H54 (cell line): ENCODE data around the gene RBM14.
A peak's percentile ranks its signal among the peaks of the same experiment; 100 is the strongest.
"Not testable (repeated sequence)": the region's sequence is repeated elsewhere in the genome, so short reads cannot be mapped to it uniquely, and the experiment has no call there.

Experiments
- DNase-seq: peaks from one replicate; pipeline ENCODE4 v3.0.0; 2011; ENCODE audit warnings: low spot score, mixed read lengths; ENCODE audit not compliant: insufficient read length
- FAIRE-seq: peaks from 3 replicates; lab custom pipeline; 2011; peaks lifted over from hg19 to GRCh38; lab: Jason Lieb, UNC
- POLR2A ChIP-seq: IDR thresholded peaks from 2 replicates; pipeline ENCODE4 v1.6.1; 2011; ENCODE audit warnings: low read depth, mild to moderate bottlenecking, low read length

Gene RBM14

DNA sequence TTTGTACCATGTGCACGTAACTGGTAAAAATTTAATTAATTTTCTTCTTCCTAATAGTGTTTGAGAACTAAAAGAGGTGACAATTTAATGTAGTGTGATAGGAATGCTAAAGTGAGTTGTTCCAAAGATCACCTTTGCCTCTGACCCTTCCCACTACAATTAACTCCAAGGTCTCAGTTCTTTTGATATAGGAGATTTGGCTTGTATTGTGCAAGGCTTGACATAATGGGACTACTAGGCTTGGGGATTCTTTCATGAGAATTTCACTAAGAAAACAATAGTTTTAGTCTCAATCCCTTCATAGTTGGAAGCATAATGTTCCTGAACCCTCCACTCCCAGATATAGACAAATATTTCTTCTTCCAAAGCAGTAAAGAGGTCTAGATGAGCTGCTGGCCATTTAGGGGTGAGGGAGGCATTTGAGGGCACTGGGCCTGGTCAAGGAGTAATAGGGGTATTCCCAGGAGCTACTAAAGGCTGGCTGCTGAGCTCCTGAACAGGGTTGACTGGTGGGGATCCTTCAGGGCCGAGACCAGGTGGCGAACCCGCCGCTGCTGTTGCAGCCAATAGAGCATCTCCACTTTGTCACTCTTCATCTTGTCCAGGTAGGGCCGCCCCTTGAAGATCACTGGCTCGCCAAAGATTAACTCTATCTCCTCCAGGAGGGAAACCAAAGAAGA lies 26.3 kb upstream of the RBM14 start:
- no peak for FAIRE-seq
- DNase-seq = no peak
- TF ChIP-seq POLR2A = no peak

DNA sequence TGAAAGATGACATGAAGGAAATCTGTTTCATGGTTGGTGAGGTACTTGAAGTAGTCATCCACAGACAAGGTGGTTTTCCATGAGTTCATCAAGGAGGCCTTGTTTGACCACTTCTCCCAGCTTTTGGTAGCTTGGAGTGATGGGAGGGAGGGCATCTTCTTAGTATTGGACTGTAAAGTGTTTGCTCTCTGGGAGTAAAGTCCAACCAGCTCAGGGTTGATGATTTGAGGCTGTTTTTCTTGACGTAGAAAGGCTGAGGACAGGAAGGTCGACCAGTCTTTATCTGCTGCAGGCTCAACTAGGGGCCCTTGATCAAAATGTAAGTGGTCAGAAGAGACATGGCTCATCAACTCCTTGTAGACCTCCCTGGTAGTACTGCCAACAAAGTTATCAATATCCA lies 25.3 kb upstream of the RBM14 start:
- DNase-seq (no peak), FAIRE-seq (no peak)
- TF ChIP-seq POLR2A = no peak

DNA sequence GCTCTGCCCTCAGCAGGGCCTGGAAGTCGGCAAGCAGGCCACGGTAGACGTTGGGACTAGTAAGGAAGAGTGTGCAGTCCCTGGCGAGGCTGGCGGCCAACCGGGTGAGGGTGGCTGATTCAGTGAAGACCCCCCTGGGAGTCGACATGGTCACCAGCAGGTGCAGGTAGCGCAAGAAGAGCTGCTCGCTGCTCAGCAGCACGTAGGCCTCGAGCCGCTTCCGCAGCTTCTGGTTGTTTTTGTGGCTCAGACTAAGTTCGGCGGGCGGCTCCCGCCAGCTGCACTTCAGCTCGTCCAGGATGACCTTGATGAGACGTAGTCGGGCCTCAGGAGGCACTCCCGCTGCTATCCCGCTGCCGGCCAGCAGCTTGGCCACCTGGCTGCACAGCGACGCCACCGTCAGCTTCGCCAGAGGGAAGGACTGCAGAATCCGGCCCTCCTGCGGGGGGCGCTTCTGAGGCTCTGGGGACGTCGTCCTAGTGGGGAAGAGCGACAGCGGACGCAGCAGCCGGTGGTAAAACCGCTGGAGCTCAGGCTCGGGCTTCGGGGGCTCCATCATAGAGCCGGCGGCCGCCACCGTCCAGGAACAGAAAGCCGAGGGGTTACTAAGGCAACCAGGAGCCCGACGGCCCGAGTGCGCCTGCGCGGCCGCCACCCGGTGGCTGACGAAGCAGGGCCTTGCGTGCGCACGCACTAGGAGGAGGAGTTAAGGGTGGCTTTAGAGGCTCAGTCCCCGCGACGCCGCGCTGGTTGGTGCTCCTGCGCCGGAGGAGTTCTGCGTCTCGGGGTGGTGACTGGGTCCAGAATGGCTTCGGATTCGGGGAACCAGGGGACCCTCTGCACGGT lies 23.8 kb upstream of the RBM14 start, which contains the start of the genes CCDC87 and CCS:
Gene CCDC87, minus strand, starts transcription at position 607 of the 846 bp plus-strand sequence. Its CDS starts 48 bp downstream, at position 559.
Gene CCS, plus strand, starts transcription at position 729 of the 846 bp plus-strand sequence. Its CDS starts 77 bp downstream, at position 806.
- peak; percentile 99 for TF ChIP-seq POLR2A
- FAIRE-seq = no peak

DNA sequence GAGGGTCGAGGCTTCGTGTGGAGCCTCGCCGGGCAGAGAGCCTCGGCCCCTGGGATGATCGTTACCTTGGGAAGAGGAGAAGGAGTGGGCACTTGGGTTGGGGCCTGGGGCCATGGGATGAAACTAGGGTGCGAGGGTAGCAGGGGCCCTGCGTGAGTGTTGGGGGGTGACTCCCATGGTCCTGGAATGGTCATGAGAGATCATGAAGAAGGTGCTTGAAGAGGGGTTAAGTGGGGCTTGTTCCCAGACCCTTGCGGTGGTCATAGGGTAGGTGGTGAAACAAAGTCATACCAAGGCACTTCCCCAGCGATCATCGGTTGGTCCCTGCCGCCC lies 23.2 kb upstream of the RBM14 start:
- TF ChIP-seq POLR2A = no peak
- no peak for DNase-seq
- FAIRE-seq = no peak

More for the DNA sequence above, 23.8 kb upstream of the RBM14 start, which contains the start of the genes CCDC87 and CCS:
- peak; percentile 100 for DNase-seq

DNA sequence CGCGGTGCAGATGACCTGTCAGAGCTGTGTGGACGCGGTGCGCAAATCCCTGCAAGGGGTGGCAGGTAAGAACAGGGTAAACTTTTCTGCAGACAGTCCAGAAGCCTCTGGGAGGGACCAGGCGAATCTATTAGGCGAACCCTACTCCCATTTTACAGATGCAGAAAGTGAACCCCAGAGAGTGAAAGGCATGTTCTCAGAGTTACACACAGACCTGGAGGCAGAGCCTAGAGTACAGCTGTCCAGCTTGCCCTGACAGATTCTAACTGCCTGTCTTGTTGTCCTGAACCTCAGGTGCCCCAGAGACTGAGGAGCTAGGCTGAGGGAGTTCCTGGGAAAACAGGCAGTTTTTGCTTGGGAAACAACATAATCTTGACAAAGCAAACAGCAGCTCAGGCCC lies 22.8 kb upstream of the RBM14 start:
- DNase-seq (no peak), FAIRE-seq (no peak)
- no peak for TF ChIP-seq POLR2A

DNA sequence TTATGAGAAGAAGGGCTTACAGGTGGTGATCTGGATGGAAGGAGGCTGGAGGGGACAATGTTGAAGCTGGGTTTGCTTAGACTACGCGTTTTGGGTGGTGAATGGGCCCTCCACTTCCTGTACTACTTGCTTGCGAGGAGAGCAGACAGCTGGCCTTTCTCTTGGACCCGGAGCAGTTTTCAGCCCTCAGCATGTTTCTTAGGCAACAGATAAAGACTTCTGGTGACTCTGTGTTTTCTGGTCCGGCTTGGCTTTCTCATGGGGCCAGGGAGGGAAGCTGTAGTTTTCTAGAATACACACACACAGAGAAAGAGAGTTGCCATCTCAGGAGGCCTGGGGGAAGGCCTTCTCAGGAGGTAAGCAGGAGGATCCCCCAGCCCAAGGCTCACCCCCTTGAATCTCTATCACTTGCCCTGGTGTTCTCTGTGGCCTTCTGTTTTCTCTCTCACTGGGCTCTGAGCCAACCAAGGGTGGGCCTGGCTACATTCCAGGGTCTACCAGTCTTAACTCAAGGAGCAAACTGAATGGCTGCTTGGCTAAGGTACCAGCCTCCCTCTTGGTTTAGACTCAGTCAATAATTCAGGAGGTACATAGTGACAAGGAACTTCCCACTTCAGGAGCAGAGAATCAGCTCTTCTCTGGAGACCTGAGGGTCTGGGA lies 21.1 kb upstream of the RBM14 start:
- DNase-seq = no peak
- no peak for TF ChIP-seq POLR2A
- no peak for FAIRE-seq

DNA sequence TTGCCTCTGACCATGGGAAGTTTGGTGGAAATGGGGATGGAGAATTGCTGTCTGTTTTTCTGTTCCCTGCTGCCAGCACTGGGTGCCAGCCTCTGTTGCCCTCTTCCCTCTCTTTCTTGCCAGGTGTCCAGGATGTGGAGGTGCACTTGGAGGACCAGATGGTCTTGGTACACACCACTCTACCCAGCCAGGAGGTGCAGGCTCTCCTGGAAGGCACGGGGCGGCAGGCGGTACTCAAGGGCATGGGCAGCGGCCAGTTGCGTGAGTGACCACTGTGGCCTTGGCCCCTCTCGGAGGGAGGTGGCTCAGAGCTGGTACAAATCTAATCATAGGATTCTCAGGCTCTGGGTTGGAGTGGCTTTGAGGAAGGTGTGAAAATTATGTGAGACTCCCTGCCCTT lies 17.4 kb upstream of the RBM14 start:
- no peak for FAIRE-seq
- DNase-seq = no peak
- TF ChIP-seq POLR2A = no peak

DNA sequence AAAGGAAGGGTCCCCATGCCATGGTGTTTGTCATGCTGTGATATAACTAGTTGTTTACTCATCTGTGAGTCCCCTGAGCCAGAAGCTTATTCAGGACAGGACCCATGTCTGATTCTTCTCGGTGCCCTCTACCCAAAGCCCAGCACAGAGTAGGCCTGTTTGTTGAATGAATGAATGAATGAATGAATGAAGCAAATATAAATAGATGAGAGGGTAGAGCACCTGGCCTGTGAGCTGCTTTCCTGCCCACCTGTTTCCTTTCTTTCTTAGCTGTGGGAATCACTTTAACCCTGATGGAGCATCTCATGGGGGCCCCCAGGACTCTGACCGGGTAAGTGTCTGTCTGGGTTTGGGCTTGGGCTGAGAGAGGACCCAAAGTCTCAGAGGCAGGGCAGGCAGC lies 16.2 kb upstream of the RBM14 start:
- TF ChIP-seq POLR2A = no peak
- FAIRE-seq (no peak), DNase-seq (no peak)

DNA sequence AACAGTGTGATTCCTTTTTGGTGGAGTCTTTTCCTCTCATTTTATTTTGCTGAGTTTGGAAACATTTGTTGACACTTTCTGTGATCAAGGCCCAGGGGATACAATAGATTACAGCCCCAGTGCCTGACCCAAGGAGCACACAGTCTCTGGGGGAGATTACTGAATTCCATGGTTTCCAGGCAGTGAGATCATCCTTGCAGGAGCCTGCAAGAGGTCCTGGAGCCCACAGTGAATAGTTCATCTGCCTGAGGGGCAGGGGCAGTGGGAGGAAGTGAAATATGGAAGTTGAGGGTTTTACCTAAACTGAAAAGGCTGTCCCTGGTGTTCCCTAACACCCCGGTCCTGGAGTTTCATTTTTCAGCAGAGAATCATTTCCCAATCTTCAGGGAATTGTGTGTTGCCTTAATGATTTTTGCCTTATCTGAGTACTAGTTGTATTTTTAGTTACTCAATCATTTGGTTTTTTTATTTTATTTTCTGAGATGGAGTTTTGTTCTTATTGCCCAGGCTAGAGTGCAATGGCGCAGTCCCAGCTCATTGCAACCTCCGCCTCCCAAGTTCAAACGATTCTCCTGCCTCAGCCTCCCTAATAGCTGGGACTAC lies 15.7 kb upstream of the RBM14 start:
- no peak for TF ChIP-seq POLR2A
- no peak for FAIRE-seq
- no peak for DNase-seq

DNA sequence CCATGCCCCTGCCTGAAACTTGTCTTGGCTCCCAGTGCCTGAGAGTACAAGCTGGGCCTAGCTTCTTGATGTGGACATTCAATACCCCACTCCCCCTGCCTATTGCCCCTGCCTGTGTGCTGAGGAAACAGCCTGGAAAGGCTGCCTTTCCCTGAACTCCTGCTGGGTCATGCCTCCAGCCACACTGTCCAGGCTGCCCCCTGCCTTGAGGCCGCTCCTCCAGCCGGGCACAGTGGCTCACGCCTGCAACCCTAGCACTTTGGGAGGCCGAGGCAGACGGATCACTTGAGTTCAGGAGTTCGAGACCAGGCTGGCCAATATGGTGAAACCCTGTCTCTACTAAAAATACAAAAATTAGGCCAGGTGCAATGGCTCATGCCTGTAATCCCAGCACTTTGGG lies 13.4 kb upstream of the RBM14 start:
- no peak for TF ChIP-seq POLR2A
- DNase-seq (no peak), FAIRE-seq (no peak)

DNA sequence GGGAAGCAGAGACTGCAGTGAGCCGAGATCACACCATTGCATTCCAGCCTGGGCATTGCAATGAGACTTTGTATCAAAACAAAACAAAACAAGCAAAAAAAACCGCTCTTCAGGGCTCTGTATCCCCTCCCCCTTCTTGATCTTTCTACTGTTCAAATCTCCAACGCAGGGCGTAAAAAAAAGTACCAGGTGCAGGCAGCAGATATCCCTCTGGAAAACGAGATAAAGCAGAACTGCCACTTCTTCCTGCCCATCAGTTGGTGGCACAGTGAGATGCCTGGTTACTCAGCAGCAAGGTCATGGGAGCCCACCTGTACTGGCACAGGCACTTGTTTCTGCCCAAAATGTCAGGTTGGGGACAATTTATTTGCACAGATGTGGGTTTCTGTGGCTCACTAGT lies 12.3 kb upstream of the RBM14 start:
- DNase-seq = no peak
- TF ChIP-seq POLR2A = no peak
- FAIRE-seq = no peak

DNA sequence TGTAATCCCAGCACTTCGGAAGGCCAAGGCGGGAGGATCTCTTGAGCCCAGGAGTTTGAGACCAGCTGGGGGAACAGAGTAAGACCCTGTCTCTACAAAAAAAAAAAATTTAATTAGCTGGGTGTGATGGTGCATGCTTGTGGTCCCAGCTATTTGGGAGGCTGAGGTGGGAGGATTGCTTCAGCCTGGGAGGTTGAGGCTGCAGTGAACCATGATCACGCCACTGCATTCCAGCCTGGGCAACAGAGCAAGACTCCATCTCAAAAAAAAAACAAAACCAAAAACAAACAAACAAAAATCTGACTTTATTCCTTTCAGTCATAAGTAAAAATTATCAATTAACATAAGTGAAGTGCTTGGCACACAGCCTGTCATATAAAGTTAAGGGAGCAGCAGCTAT lies 9.8 kb upstream of the RBM14 start:
- not testable (repeated sequence) for DNase-seq, FAIRE-seq

DNA sequence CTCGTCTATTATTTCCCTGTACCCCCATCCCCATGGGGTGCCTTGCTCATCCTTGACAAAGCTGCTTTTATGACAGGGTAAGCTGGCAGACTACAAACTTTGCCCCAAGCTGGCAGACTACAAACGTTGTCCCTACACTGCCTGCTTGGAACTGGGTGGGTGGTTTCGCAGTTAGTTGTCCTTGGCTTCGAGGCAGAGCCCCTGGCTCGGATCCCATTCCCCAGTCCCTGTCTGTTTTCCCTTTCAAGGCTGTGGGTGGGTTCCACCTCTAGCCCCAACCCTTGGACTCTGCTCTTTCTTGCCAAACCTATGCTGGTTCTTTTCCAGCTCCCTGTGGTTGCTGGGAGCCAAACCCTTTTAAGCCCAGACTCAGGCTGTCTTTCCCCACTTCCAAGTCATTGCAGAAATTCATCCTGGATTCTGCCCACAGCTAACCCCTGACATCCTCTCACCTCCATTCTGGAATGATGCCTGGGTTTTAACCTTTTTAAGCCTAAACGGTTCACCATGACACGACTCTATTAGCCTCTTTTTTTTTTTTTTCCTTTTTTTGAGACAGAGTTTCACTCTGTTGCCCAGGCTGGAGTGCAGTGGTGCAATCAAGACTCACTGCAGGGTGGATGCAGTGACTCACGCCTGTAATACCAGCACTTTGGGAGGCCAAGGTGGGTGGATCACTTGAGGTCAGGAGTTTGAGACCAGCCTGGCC lies 9.2 kb upstream of the RBM14 start:
- TF ChIP-seq POLR2A = no peak
- DNase-seq = peak; percentile 45
- no peak for FAIRE-seq
